ENCODE data around the gene COL27A1.

- no peak for TF ChIP-seq CTCF (IDR thresholded peaks at IDR 0.05; ENCODE audit: borderline replicate concordance, extremely low read depth, low read length, poor library complexity, severe bottlenecking)
- TF ChIP-seq EZH2 (IDR thresholded peaks at IDR 0.05; ENCODE audit: borderline replicate concordance, low read depth, low read length, severe bottlenecking) = no peak
Measured at GRCh38 chr9:114139071-114139470, 16.3 kb upstream of the COL27A1 start.
